CD4-positive, alpha-beta T cell treated with Interferon alpha-2 for 1 hour (primary cell): ENCODE measurements around the gene RASAL2.
"Not testable (repeated sequence)": the region's sequence is repeated elsewhere in the genome, so short reads cannot be mapped to it uniquely, and the experiment has no call there.

Experiments
- DNase-seq, 2 donors: peaks; one replicate each; pipeline ENCODE4 v3.0.0-alpha.2; 2020 to 2022

The RASAL2 gene

GRCh38 chr1:178354816-178355215, 260.9 kb downstream of the RASAL2 start:
- no peak for DNase-seq

GRCh38 chr1:178356299-178356698, 262.4 kb downstream of the RASAL2 start:
- no peak for DNase-seq

- DNase-seq = no peak
Measured at GRCh38 chr1:178358456-178358855, 264.6 kb downstream of the RASAL2 start.

GRCh38 chr1:178360421-178360820, 266.5 kb downstream of the RASAL2 start:
- DNase-seq = no peak

GRCh38 chr1:178361847-178362246, 267.9 kb downstream of the RASAL2 start:
- DNase-seq = no peak

GRCh38 chr1:178362747-178363146, 268.8 kb downstream of the RASAL2 start:
- no peak for DNase-seq

- no peak for DNase-seq
Measured at GRCh38 chr1:178364782-178365181, 270.9 kb downstream of the RASAL2 start.

GRCh38 chr1:178367151-178367550, 273.2 kb downstream of the RASAL2 start:
- DNase-seq = no peak

- no peak for DNase-seq
Measured at GRCh38 chr1:178368208-178368607, 274.3 kb downstream of the RASAL2 start.

- no peak for DNase-seq
Measured at GRCh38 chr1:178371235-178371634, 277.3 kb downstream of the RASAL2 start.

- no peak for DNase-seq
Measured at GRCh38 chr1:178371933-178372388, 278.1 kb downstream of the RASAL2 start.

- DNase-seq = no peak
Measured at GRCh38 chr1:178374016-178374415, 280.1 kb downstream of the RASAL2 start.

- no peak for DNase-seq
Measured at GRCh38 chr1:178376008-178376407, 282.1 kb downstream of the RASAL2 start.

GRCh38 chr1:178379807-178380206, 285.9 kb downstream of the RASAL2 start:
- no peak for DNase-seq

- no peak for DNase-seq
Measured at GRCh38 chr1:178382372-178382771, 288.5 kb downstream of the RASAL2 start.

- DNase-seq = no peak
Measured at GRCh38 chr1:178385662-178386061, 291.8 kb downstream of the RASAL2 start.

GRCh38 chr1:178388418-178389145, 294.7 kb downstream of the RASAL2 start:
- DNase-seq = no peak

GRCh38 chr1:178389441-178389840, 295.5 kb downstream of the RASAL2 start:
- DNase-seq = no peak

GRCh38 chr1:178390280-178390679, 296.4 kb downstream of the RASAL2 start:
- DNase-seq = not testable (repeated sequence)

GRCh38 chr1:178393370-178393769, 299.5 kb downstream of the RASAL2 start:
- no peak for DNase-seq

- no peak for DNase-seq
Measured at GRCh38 chr1:178396789-178397188, 302.9 kb downstream of the RASAL2 start.

GRCh38 chr1:178397678-178398077, 303.8 kb downstream of the RASAL2 start:
- no peak for DNase-seq

- DNase-seq = no peak
Measured at GRCh38 chr1:178399177-178399728, 305.3 kb downstream of the RASAL2 start.

GRCh38 chr1:178405137-178405536, 311.2 kb downstream of the RASAL2 start:
- no peak for DNase-seq

- no peak for DNase-seq
Measured at GRCh38 chr1:178407215-178407614, 313.3 kb downstream of the RASAL2 start.
